Bronchial epithelial cell (primary cell): ENCODE data around the gene CYP17A1. TPM values are rescaled to one million over a fixed set of nuclear protein-coding genes. Genes with fewer than 3 reads are reported as not detected.

ENCODE experiments used
- DNase-seq: peaks from one replicate; pipeline ENCODE4 v3.0.0-alpha.2; 2010; ENCODE audit warnings: low read depth
- FAIRE-seq: peaks from 2 replicates; lab custom pipeline; 2011; peaks lifted over from hg19 to GRCh38; lab: Jason Lieb, UNC
- H3K27me3 ChIP-seq: 2 replicates; pipeline ENCODE4 v1.5.1; 2011; ENCODE audit warnings: low read length; ENCODE audit not compliant: control insufficient read depth, insufficient read depth
- H3K36me3 ChIP-seq: 2 replicates; pipeline ENCODE4 v1.5.1; 2011; ENCODE audit warnings: low read length; ENCODE audit not compliant: control insufficient read depth, insufficient read depth
- H3K4me3 ChIP-seq: 2 replicates; pipeline ENCODE4 v1.5.1; 2011; ENCODE audit warnings: mild to moderate bottlenecking, low read depth, low read length, control low read depth
- total RNA-seq: library from RNA; depleted of rRNA; stranded (reverse); fragments of >200 nt; gene quantifications from 2 replicates; pipeline ENCODE4 v1.2.1, GENCODE V29; 2014
- TF ChIP-seq, protein P1 (sequence below): IDR thresholded peaks from 2 replicates; pipeline ENCODE4 v1.5.1; 2011; ENCODE audit warnings: mild to moderate bottlenecking, moderate library complexity, low read length, control low read depth, inconsistent platforms; ENCODE audit not compliant: insufficient read depth, severe bottlenecking

CYP17A1 gene
- total RNA-seq, 1 donor from 2014 or later, result not detected

DNA sequence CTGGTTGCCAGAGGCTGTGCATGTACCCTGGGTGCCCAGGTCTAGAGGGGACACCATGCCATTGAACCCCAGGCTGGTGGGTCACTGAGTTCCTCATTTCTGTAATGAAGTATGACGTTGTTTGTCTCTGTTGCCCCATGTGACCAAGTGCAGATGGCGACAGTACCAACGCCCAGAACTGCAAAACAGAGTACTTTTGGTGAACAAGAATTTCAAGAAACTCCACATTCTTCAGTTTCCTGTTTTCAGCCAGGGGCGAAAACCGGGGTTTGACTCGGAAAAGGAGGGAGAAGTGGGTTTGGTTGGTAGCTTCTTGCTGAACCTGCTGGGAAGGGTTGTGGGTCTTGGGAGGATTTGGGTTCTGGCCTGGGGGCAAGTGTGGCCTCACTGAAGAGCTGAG, 18.2 kb downstream of the CYP17A1 start:
- H3K36me3 ChIP-seq, result peaks cover 1% of the 10 kb centered on the region
- TF ChIP-seq, protein P1, sequence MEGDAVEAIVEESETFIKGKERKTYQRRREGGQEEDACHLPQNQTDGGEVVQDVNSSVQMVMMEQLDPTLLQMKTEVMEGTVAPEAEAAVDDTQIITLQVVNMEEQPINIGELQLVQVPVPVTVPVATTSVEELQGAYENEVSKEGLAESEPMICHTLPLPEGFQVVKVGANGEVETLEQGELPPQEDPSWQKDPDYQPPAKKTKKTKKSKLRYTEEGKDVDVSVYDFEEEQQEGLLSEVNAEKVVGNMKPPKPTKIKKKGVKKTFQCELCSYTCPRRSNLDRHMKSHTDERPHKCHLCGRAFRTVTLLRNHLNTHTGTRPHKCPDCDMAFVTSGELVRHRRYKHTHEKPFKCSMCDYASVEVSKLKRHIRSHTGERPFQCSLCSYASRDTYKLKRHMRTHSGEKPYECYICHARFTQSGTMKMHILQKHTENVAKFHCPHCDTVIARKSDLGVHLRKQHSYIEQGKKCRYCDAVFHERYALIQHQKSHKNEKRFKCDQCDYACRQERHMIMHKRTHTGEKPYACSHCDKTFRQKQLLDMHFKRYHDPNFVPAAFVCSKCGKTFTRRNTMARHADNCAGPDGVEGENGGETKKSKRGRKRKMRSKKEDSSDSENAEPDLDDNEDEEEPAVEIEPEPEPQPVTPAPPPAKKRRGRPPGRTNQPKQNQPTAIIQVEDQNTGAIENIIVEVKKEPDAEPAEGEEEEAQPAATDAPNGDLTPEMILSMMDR, result no peak
- FAIRE-seq, result no peak
- H3K4me3 ChIP-seq, result no peak overlapping the region
- DNase-seq, result no peak
- no peaks in the 10 kb centered on the region for H3K27me3 ChIP-seq

DNA sequence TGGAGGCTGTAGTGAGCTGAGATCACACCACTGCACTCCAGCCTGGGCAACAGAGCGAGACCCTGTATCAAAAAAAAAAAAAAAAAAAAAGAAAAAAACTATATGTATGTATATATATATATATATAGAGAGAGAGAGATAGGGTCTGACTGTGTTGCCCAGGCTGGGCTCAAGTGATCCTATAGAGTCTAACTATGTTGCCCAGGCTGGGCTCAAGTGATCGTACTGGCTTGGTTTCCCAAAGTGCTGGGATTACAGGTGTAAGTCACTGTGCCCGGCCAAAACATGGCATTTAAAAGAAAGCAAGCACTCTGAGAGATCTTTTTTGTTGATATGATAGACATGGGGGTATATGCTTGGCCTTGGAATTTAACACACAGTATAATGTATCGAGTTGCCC, 20.0 kb downstream of the CYP17A1 start:
- Histone ChIP-seq H3K4me3 (no peak overlapping the region), H3K27me3 (no peaks in the 10 kb centered on the region), H3K36me3 (peaks cover 4% of the 10 kb centered on the region)
- DNase-seq (no peak), FAIRE-seq (no peak)
- TF ChIP-seq, protein P1, result no peak

DNA sequence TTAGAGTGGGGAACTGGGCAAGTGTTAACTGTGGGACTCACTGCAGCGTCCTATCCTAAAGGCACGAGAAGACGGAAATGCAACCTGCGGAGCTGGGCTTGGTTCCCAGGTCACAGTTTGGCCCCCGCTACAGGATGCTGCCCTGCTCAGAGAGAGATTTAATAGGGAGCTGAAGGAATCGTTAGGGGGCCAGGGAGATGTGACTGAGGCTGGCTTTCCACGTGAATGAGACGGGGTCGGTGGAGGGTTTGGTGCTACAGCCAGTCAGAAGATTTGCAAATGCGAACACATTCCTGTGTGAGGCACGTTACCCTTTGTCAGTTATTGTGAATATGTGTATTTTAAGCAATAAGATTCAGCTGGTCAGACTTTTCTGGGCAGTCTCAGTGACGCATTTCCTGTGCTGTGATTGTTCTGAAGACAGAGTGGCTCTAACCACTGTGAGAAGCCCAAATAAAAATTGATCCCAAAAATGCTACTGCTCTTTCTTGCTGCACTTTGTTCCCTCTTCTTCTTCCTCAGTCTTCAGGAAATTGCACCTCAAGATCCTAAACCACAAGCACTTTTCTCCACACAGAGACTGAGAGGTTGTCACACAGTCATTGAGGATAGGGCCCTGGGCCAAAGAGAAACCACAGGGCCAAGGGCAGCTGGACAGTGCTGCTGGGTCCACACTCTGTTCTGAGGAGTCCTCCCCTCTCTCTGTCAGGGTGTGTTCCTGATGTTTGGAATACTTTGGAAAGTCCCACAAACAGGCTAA, 21.2 kb downstream of the CYP17A1 start:
- peaks cover 6% of the 10 kb centered on the region for H3K36me3 ChIP-seq
- no peak overlapping the region for H3K4me3 ChIP-seq
- FAIRE-seq (no peak), DNase-seq (peak; percentile 65)
- H3K27me3 ChIP-seq, result no peaks in the 10 kb centered on the region
- TF ChIP-seq, protein P1, result no peak

DNA sequence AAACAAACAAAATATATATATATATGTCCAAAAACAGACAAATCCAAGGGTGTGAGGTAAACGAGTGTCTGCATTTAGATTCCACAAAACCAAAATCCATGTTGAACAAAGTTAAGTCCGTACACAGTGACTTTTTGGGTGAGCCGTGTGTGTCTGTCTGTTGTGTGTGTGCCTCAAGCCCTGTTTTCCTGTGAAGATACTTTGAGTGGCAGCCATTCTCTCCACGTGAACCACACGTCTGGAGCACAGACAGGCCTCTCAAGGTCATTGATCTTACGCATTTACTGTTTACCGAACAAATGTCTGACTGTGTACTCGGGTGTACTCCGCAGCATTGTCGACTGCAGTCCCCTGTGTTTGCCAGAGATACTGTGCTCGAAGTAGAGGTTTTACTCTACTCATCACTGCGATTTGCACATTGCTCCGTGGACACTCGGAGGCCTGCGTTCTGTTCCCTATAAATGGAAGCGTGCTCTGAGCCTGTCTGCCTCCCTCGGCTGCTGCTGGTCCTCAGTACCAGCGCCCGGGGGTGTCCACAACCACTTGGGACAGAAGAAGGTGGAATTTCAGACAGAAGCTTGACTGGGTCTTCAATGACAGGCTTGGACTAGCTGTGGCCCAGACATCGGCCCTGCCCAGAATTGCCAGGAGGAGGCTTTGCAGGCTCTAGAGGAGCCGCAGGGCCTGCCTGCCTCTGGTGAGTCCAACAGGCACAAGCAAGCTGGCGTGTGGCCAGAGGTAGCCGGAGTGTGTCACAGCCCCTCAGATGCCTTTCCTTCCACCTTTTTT, 22.1 kb downstream of the CYP17A1 start:
- DNase-seq (peak; percentile 68), FAIRE-seq (peak; percentile 43)
- H3K36me3 ChIP-seq, result peaks cover 6% of the 10 kb centered on the region
- TF ChIP-seq, protein P1, result no peak
- no peaks in the 10 kb centered on the region for H3K27me3 ChIP-seq
- no peak overlapping the region for H3K4me3 ChIP-seq

DNA sequence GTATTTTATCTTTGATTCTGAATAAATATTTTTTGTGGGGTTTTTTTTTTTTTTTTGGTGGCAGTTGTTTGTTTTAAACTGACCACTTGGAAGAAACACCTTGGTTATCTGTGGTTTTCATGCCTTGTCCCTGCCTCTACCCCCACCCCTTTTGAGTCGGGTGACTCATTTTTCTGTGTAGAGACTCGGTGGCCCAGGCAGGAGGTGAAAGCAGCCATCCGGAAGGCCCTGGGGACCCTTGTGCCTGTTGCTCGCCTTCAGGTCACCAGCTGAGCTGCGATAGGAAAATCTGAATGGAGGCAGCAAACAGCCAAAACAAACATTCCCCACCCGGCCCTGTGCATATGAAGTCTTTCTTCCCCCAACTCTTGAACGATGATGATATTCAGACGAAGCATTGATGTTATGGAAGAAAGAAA, 22.8 kb downstream of the CYP17A1 start:
- TF ChIP-seq, protein P1, result no peak
- Histone ChIP-seq H3K4me3 (no peak overlapping the region), H3K27me3 (no peaks in the 10 kb centered on the region), H3K36me3 (peaks cover 9% of the 10 kb centered on the region)
- FAIRE-seq, result no peak
- no peak for DNase-seq
